HG03571 (cell line): ENCODE measurements around the gene TMED10.
"Not testable (repeated sequence)": the region's sequence is repeated elsewhere in the genome, so short reads cannot be mapped to it uniquely, and the experiment has no call there.

Source experiments
- ATAC-seq: cut with Tn5 transposase; IDR thresholded peaks from one replicate; pipeline ENCODE4 v1.9.1; 2021; ENCODE audit not compliant: unreplicated experiment

The TMED10 gene

GRCh38 chr14:75128596-75128990 is 47.8 kb downstream of the TMED10 start:
- no peak for ATAC-seq

GRCh38 chr14:75127903-75128595 is 48.4 kb downstream of the TMED10 start:
- ATAC-seq = no peak

- ATAC-seq = not testable (repeated sequence)
Measured at GRCh38 chr14:75127474-75127820, 49.0 kb downstream of the TMED10 start.

GRCh38 chr14:75126679-75127473 is 49.5 kb downstream of the TMED10 start, which contains the start of gene NEK9:
Gene NEK9 (minus strand): TSS chr14:75127048. CDS start chr14:75126921, 127 bp downstream.
- peak; percentile 81 for ATAC-seq

GRCh38 chr14:75126121-75126544 is 50.3 kb downstream of the TMED10 start:
- no peak for ATAC-seq

GRCh38 chr14:75125617-75126016 is 50.8 kb downstream of the TMED10 start:
- no peak for ATAC-seq

- no peak for ATAC-seq
Measured at GRCh38 chr14:75123991-75124390, 52.4 kb downstream of the TMED10 start.

GRCh38 chr14:75121552-75121951 is 54.9 kb downstream of the TMED10 start:
- no peak for ATAC-seq

GRCh38 chr14:75120541-75121291 is 55.7 kb downstream of the TMED10 start:
- no peak for ATAC-seq

GRCh38 chr14:75119056-75119455 is 57.4 kb downstream of the TMED10 start:
- no peak for ATAC-seq

- ATAC-seq = no peak
Measured at GRCh38 chr14:75113932-75114539, 62.4 kb downstream of the TMED10 start.

GRCh38 chr14:75109877-75110276 is 66.5 kb downstream of the TMED10 start:
- no peak for ATAC-seq

GRCh38 chr14:75107186-75107585 is 69.2 kb downstream of the TMED10 start:
- no peak for ATAC-seq

- no peak for ATAC-seq
Measured at GRCh38 chr14:75101491-75101890, 74.9 kb downstream of the TMED10 start.

- no peak for ATAC-seq
Measured at GRCh38 chr14:75098682-75099081, 77.7 kb downstream of the TMED10 start.

GRCh38 chr14:75098212-75098611 is 78.2 kb downstream of the TMED10 start:
- no peak for ATAC-seq

GRCh38 chr14:75096959-75097358 is 79.5 kb downstream of the TMED10 start:
- ATAC-seq = no peak

GRCh38 chr14:75095690-75096089 is 80.7 kb downstream of the TMED10 start:
- no peak for ATAC-seq

- no peak for ATAC-seq
Measured at GRCh38 chr14:75094896-75095295, 81.5 kb downstream of the TMED10 start.

GRCh38 chr14:75092698-75093097 is 83.7 kb downstream of the TMED10 start:
- no peak for ATAC-seq

GRCh38 chr14:75091251-75091650 is 85.2 kb downstream of the TMED10 start:
- no peak for ATAC-seq
